Glutamatergic neuron (in vitro differentiated cells): ENCODE data around the gene CPSF4. TPM values are rescaled to one million over a fixed set of nuclear protein-coding genes. Genes with fewer than 3 reads are reported as not detected.
A peak's percentile ranks its signal among the peaks of the same experiment; 100 is the strongest.
"Not testable (repeated sequence)": the region's sequence is repeated elsewhere in the genome, so short reads cannot be mapped to it uniquely, and the experiment has no call there.

Source experiments
- DNase-seq: peaks from one replicate; pipeline ENCODE4 v3.0.0; 2022
- H3K27ac Mint-ChIP-seq: one replicate; pipeline ENCODE4 v1.8.0; 2020; ENCODE audit warnings: mild to moderate bottlenecking, mixed read lengths, inconsistent platforms; ENCODE audit not compliant: unreplicated experiment
- H3K27me3 Mint-ChIP-seq: one replicate; pipeline ENCODE4 v1.8.0; 2020; ENCODE audit warnings: mild to moderate bottlenecking, moderate library complexity, mixed read lengths, inconsistent platforms; ENCODE audit not compliant: unreplicated experiment
- H3K36me3 Mint-ChIP-seq: one replicate; pipeline ENCODE4 v1.8.0; 2020; ENCODE audit warnings: mild to moderate bottlenecking, mixed read lengths, inconsistent platforms; ENCODE audit not compliant: unreplicated experiment
- H3K4me1 Mint-ChIP-seq: one replicate; pipeline ENCODE4 v1.8.0; 2020; ENCODE audit warnings: mild to moderate bottlenecking, low read depth, mixed read lengths, inconsistent platforms; ENCODE audit not compliant: unreplicated experiment
- H3K4me3 Mint-ChIP-seq: one replicate; pipeline ENCODE4 v1.8.0; 2020; ENCODE audit warnings: mild to moderate bottlenecking, mixed read lengths, inconsistent platforms; ENCODE audit not compliant: unreplicated experiment
- H3K9me3 Mint-ChIP-seq: one replicate; pipeline ENCODE4 v1.8.0; 2020; ENCODE audit warnings: mild to moderate bottlenecking, moderate library complexity, mixed read lengths, inconsistent platforms; ENCODE audit not compliant: unreplicated experiment
- total RNA-seq: library from RNA; stranded (reverse); fragmentation: NEBNext Ultra II Directional; extraction: Animal tissue kit (Norgen Biotek cat#: 25700); gene quantifications from one replicate; pipeline ENCODE4 v1.2.1, GENCODE V29; 2021; ENCODE audit not compliant: unreplicated experiment
- TF ChIP-seq, protein P1 (sequence below): fragments of 200-600 bp; sonication (generic); IDR thresholded peaks from one replicate; pipeline ENCODE4 v1.5.0; 2021; ENCODE audit not compliant: partially characterized antibody, unreplicated experiment

Gene CPSF4
- total RNA-seq, 1 donor from 2014 or later, result 106 TPM

DNA sequence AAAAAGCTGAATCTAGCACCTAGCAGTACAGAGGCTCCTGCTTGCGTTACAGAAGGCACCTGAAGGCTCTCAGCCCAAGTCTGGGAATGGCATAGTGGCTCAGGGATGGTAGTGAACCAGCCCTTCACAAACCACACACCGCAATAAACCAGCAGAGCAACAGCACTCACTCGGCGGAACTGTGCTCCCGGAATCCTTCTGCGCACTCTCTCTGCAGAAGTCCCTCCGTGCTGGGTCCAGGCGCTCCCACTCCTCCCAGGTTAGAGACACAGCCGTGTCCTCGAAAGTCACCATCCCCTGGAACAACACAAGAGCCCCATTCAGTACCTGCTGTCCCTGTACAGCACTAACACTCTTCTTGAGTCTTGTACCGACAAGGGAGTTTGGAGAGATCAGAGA, 59.8 kb downstream of the CPSF4 start:
- peak overlapping the region; percentile 76 for H3K27ac Mint-ChIP-seq
- peak overlapping the region; percentile 100 for H3K4me3 Mint-ChIP-seq
- H3K27me3 Mint-ChIP-seq, result peaks cover 6% of the 10 kb centered on the region
- peaks cover 13% of the 10 kb centered on the region for H3K4me1 Mint-ChIP-seq
- no peak for DNase-seq
- H3K9me3 Mint-ChIP-seq, result peaks cover 3% of the 10 kb centered on the region
- TF ChIP-seq, protein P1, sequence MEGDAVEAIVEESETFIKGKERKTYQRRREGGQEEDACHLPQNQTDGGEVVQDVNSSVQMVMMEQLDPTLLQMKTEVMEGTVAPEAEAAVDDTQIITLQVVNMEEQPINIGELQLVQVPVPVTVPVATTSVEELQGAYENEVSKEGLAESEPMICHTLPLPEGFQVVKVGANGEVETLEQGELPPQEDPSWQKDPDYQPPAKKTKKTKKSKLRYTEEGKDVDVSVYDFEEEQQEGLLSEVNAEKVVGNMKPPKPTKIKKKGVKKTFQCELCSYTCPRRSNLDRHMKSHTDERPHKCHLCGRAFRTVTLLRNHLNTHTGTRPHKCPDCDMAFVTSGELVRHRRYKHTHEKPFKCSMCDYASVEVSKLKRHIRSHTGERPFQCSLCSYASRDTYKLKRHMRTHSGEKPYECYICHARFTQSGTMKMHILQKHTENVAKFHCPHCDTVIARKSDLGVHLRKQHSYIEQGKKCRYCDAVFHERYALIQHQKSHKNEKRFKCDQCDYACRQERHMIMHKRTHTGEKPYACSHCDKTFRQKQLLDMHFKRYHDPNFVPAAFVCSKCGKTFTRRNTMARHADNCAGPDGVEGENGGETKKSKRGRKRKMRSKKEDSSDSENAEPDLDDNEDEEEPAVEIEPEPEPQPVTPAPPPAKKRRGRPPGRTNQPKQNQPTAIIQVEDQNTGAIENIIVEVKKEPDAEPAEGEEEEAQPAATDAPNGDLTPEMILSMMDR, result no peak
- peaks cover 13% of the 10 kb centered on the region for H3K36me3 Mint-ChIP-seq

DNA sequence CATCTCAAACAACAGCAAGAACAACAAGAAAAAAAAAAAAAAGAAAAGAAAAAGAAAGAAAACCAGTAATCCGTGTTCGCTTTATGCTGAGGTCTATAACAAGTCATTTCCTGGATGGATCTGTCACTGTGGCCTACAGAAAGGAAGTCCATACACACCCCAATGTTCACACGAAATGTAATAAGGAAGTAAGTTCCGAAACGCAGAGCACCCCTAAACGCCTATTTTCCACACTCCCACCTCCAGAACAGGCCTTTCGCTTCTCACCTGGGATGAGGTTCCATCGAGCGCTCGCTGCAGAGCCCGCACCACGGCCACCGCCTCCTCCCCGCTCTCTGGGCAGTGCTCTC, 60.6 kb downstream of the CPSF4 start:
- Mint-ChIP-seq H3K4me1 (peaks cover 13% of the 10 kb centered on the region), H3K36me3 (peaks cover 5% of the 10 kb centered on the region), H3K27me3 (peaks cover 6% of the 10 kb centered on the region), H3K4me3 (peak overlapping the region; percentile 100), H3K9me3 (no peaks in the 10 kb centered on the region), H3K27ac (no peak overlapping the region)
- TF ChIP-seq, protein P1, result no peak
- DNase-seq, result no peak

DNA sequence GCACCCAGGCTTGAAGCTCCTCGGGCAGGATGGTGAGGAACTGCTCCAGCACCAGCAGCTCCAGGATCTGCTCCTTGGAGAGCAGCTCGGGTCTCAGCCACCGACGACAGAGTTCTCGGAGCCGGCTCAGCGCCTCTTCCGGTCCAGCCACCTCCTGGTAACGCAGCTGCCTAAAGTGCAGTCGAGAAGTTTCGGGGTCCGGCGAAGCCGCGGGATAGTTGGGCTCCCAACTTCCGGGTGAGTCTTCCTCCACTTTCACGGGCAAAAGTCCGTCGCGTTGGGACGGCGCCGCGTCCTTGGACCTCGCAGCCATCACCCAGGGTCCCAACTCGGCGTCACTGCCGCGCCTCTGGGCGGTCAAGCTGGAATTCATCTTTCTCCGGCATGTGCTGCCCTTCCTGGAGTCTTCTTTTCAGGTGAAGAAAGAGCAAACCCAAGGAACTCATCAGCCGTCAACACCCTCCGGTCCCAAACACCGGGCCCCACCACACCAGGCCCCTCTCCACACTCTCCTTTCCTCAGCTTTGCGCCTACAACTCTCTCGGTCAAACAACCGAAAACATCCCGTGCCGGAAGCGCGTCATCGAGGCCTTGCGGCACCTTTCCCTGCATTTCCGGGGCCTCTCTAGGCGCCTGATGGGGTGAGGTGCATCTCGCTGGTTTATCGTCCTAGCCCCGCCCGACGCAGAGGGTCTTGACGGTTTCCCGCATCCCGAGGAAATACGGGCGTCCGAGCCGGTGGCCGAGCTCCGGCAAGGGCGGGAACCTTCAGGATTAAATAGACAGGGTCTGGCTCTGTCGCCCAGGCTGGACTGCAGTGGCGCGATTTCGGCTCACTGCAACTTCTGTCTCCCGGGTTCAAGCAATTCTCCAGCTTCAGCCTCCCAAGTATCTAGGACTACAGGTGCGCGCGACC, 61.2 kb downstream of the CPSF4 start, which contains the start of gene ZNF394:
ZNF394 (minus strand) TSS at position 561 of the 916 bp plus-strand sequence; CDS start at position 373, 188 bp downstream.
- TF ChIP-seq, protein P1, result no peak
- Mint-ChIP-seq H3K9me3 (peaks cover 4% of the 10 kb centered on the region), H3K36me3 (peaks cover 3% of the 10 kb centered on the region), H3K4me3 (peak within 1 kb of the TSS; percentile 100), H3K27me3 (peaks cover 8% of the 10 kb centered on the region), H3K27ac (peak within 1 kb of the TSS; percentile 90), H3K4me1 (peaks cover 13% of the 10 kb centered on the region)
- DNase-seq, result peak; percentile 91

DNA sequence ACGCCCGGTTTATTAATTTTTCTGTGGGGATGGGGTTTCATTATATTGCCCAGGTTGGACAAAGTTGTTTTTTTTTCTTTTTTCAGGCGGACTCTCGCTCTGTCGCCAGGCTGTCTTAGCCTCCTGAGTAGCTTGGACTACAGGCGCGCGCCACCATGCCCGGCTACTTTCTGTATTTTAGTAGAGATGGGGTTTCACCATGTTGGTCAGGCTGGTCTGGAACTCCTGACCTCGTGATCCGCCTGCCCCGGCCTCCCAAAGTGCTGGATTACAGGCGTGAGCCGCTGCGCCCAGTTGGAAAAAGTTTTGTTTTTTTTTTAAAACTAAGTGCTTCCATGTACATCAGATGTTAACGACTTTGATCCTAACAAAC, 61.9 kb downstream of the CPSF4 start:
- peaks cover 14% of the 10 kb centered on the region for H3K4me1 Mint-ChIP-seq
- no peak for DNase-seq
- H3K36me3 Mint-ChIP-seq, result peaks cover 3% of the 10 kb centered on the region
- H3K4me3 Mint-ChIP-seq, result peak overlapping the region; percentile 100
- peak overlapping the region; percentile 90 for H3K27ac Mint-ChIP-seq
- TF ChIP-seq, protein P1, result no peak
- peaks cover 8% of the 10 kb centered on the region for H3K27me3 Mint-ChIP-seq
- peaks cover 4% of the 10 kb centered on the region for H3K9me3 Mint-ChIP-seq

DNA sequence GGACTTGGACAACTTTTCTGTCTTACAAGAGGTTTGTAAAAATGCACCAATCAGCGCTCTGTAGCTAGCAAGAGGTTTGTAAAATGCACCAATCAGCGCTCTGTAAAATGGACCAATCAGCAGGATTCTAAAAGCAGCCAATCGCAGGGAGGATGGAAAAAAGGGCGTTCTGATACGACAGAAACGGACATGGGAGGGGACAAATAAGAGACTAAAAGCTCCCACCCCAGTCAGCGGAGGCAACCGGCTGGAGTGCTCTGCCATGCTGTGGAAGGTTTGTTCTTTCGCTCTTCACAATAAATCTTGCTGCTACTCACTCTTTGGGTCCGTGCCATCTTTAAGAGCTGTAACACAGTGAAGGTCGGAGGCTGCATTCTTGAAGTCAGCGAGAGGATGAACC, 62.5 kb downstream of the CPSF4 start:
- H3K27me3 Mint-ChIP-seq, H3K9me3 Mint-ChIP-seq, H3K27ac Mint-ChIP-seq, DNase-seq, H3K36me3 Mint-ChIP-seq: not testable (repeated sequence)
- Mint-ChIP-seq H3K4me3 (peak overlapping the region; percentile 100), H3K4me1 (peaks cover 20% of the 10 kb centered on the region)
